ENCODE measurements around the gene KRTAP19-1.

DNA sequence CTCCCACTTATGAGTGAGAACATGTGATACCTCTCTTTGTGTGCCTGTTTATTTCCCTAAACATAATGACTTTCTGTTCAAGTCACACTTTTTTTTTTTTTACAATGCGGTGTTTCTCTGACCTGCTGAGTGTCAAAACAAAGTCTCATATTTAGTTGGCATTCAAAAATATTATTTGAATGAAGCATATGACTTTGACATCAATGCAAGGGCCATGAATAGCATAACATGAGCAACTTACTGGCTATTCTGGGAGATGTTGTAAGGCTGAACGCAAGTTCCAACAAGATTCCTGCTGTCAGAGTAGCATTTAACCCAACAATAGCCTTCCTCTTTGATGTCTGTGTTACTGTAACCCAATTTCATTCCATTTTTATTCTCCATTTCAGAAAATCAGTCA lies 2.0 kb upstream of the KRTAP19-1 start:
- TF ChIP-seq, protein P1, sequence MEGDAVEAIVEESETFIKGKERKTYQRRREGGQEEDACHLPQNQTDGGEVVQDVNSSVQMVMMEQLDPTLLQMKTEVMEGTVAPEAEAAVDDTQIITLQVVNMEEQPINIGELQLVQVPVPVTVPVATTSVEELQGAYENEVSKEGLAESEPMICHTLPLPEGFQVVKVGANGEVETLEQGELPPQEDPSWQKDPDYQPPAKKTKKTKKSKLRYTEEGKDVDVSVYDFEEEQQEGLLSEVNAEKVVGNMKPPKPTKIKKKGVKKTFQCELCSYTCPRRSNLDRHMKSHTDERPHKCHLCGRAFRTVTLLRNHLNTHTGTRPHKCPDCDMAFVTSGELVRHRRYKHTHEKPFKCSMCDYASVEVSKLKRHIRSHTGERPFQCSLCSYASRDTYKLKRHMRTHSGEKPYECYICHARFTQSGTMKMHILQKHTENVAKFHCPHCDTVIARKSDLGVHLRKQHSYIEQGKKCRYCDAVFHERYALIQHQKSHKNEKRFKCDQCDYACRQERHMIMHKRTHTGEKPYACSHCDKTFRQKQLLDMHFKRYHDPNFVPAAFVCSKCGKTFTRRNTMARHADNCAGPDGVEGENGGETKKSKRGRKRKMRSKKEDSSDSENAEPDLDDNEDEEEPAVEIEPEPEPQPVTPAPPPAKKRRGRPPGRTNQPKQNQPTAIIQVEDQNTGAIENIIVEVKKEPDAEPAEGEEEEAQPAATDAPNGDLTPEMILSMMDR (IDR thresholded peaks at IDR 0.05) = no peak
- no peak for TF ChIP-seq POLR2A (IDR thresholded peaks at IDR 0.05)

Measured in testis (tissue), 2 donors.